Measurements from ENCODE around the gene TBL3. TPM values are rescaled to one million over a fixed set of nuclear protein-coding genes. Genes with fewer than 3 reads are reported as not detected.

The TBL3 gene
- total RNA-seq, 1 donor from 2014 or later, result 24.4 TPM

DNA sequence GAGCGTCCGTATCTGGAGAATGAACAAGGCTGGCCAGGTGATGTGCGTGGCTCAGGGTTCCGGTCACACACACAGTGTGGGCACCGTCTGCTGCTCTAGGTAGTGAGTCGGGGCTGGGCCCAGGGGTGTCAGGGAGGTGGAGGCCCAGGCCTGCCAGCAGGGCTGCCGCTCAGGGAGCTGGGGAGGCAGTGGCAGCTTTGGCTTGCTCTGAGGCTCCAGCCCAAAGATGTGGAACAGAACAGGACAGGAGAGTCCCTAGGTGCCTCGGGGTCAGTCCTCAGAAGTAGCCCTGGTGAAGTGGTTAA is 4.3 kb downstream of the TBL3 start:
- no peaks in the 10 kb centered on the region for H3K9me3 Mint-ChIP-seq (ENCODE audit: unreplicated experiment)
- peaks cover 8% of the 10 kb centered on the region for H3K4me1 Mint-ChIP-seq (ENCODE audit: low read depth, unreplicated experiment)
- Histone ChIP-seq H3K27me3 (ENCODE audit: insufficient read depth, low read length) (peaks cover 15% of the 10 kb centered on the region), H4K20me1 (ENCODE audit: insufficient read depth, low read length) (peaks cover 39% of the 10 kb centered on the region), H2AFZ (ENCODE audit: low read depth, low read length) (no peak overlapping the region), H3K4me3 (ENCODE audit: insufficient read depth, low read depth, low read length) (no peak overlapping the region), H3K9ac (ENCODE audit: low read length) (no peak overlapping the region), H3K79me2 (ENCODE audit: insufficient read depth, low read length) (peaks cover 31% of the 10 kb centered on the region), H3K9me3 (ENCODE audit: insufficient read depth, low read depth, low read length) (no peaks in the 10 kb centered on the region), H3K4me1 (ENCODE audit: insufficient read depth, low read length) (peaks cover 10% of the 10 kb centered on the region), H3K27ac (ENCODE audit: low read depth, low read length) (no peak overlapping the region), H3K4me2 (ENCODE audit: low read length) (no peak overlapping the region), H3K36me3 (ENCODE audit: insufficient read depth, low read length) (peaks cover 7% of the 10 kb centered on the region)
- no peak for TF ChIP-seq EZH2 (IDR thresholded peaks at IDR 0.05; ENCODE audit: insufficient read depth, low read length)
- TF ChIP-seq, protein P1, sequence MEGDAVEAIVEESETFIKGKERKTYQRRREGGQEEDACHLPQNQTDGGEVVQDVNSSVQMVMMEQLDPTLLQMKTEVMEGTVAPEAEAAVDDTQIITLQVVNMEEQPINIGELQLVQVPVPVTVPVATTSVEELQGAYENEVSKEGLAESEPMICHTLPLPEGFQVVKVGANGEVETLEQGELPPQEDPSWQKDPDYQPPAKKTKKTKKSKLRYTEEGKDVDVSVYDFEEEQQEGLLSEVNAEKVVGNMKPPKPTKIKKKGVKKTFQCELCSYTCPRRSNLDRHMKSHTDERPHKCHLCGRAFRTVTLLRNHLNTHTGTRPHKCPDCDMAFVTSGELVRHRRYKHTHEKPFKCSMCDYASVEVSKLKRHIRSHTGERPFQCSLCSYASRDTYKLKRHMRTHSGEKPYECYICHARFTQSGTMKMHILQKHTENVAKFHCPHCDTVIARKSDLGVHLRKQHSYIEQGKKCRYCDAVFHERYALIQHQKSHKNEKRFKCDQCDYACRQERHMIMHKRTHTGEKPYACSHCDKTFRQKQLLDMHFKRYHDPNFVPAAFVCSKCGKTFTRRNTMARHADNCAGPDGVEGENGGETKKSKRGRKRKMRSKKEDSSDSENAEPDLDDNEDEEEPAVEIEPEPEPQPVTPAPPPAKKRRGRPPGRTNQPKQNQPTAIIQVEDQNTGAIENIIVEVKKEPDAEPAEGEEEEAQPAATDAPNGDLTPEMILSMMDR (IDR thresholded peaks at IDR 0.05; ENCODE audit: insufficient read depth, low read depth, low read length), result no peak
- FAIRE-seq, result no peak
- DNase-seq (ENCODE audit: low read depth), result no peak
- no peak overlapping the region for H3K4me3 Mint-ChIP-seq (ENCODE audit: unreplicated experiment)
- H3K27ac Mint-ChIP-seq (ENCODE audit: unreplicated experiment), result no peak overlapping the region
- peaks cover 3% of the 10 kb centered on the region for H3K27me3 Mint-ChIP-seq (ENCODE audit: low read depth, unreplicated experiment)
- peaks cover 6% of the 10 kb centered on the region for H3K36me3 Mint-ChIP-seq (ENCODE audit: low read depth, unreplicated experiment)

DNA sequence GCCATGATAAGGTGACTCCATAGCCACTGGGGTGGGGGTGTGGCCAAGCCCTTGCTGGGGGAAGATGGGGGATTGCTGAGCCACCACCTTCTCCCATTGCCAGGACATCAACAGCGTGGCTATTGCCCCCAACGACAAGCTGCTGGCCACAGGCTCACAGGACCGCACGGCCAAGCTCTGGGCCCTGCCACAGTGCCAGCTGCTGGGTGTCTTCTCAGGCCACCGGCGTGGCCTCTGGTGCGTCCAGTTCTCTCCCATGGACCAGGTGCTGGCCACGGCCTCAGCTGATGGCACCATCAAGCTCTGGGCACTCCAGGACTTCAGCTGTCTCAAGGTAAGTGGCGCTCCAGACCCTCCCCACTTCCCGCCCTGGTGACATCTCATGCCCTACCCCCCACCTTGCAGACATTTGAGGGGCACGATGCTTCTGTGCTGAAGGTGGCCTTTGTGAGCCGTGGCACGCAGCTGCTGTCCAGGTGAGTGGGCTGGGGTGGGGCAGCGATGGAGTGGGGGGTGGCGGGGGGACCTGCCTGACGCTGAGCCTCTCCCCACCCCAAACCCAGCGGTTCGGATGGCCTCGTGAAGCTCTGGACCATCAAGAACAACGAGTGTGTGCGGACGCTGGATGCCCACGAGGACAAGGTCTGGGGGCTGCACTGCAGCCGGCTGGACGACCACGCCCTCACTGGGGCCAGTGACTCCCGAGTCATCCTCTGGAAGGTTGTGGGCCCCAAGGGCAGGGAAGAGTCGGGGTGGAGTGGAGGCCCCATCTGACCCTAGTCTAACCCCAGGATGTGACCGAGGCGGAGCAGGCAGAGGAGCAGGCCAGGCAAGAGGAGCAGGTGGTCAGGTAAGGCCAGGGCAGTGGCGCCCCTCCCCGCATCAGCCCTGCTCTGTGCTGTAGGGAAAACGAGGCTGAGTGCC is 5.4 kb downstream of the TBL3 start:
- H4K20me1 ChIP-seq (ENCODE audit: insufficient read depth, low read length), result peaks cover 49% of the 10 kb centered on the region
- TF ChIP-seq EZH2 (IDR thresholded peaks at IDR 0.05; ENCODE audit: insufficient read depth, low read length), result no peak
- TF ChIP-seq, protein P1 (IDR thresholded peaks at IDR 0.05; ENCODE audit: insufficient read depth, low read depth, low read length), result no peak

GRCh38 chr16:1977875-1978268 is 6.0 kb downstream of the TBL3 start:
- Mint-ChIP-seq H3K4me3 (ENCODE audit: unreplicated experiment) (no peak overlapping the region), H3K27me3 (ENCODE audit: low read depth, unreplicated experiment) (peaks cover 16% of the 10 kb centered on the region), H3K9me3 (ENCODE audit: unreplicated experiment) (no peaks in the 10 kb centered on the region), H3K27ac (ENCODE audit: unreplicated experiment) (no peak overlapping the region), H3K4me1 (ENCODE audit: low read depth, unreplicated experiment) (peaks cover 2% of the 10 kb centered on the region), H3K36me3 (ENCODE audit: low read depth, unreplicated experiment) (peaks cover 6% of the 10 kb centered on the region)
- Histone ChIP-seq H3K4me2 (ENCODE audit: low read length) (no peak overlapping the region), H3K9me3 (ENCODE audit: insufficient read depth, low read depth, low read length) (no peaks in the 10 kb centered on the region), H4K20me1 (ENCODE audit: insufficient read depth, low read length) (peaks cover 51% of the 10 kb centered on the region), H3K4me3 (ENCODE audit: insufficient read depth, low read depth, low read length) (no peak overlapping the region), H2AFZ (ENCODE audit: low read depth, low read length) (no peak overlapping the region), H3K27ac (ENCODE audit: low read depth, low read length) (no peak overlapping the region), H3K27me3 (ENCODE audit: insufficient read depth, low read length) (peaks cover 30% of the 10 kb centered on the region), H3K9ac (ENCODE audit: low read length) (no peak overlapping the region), H3K4me1 (ENCODE audit: insufficient read depth, low read length) (peaks cover 1% of the 10 kb centered on the region), H3K36me3 (ENCODE audit: insufficient read depth, low read length) (peaks cover 7% of the 10 kb centered on the region), H3K79me2 (ENCODE audit: insufficient read depth, low read length) (peaks cover 21% of the 10 kb centered on the region)
- FAIRE-seq (no peak), DNase-seq (ENCODE audit: low read depth) (no peak)
- TF ChIP-seq, protein P1 (IDR thresholded peaks at IDR 0.05; ENCODE audit: insufficient read depth, low read depth, low read length), result no peak
- TF ChIP-seq EZH2 (IDR thresholded peaks at IDR 0.05; ENCODE audit: insufficient read depth, low read length), result no peak

More for the DNA sequence above, 5.4 kb downstream of the TBL3 start:
- no peak for FAIRE-seq
- no peak for DNase-seq (ENCODE audit: low read depth)
- H3K79me2 ChIP-seq (ENCODE audit: insufficient read depth, low read length), result peaks cover 28% of the 10 kb centered on the region
- Mint-ChIP-seq H3K4me1 (ENCODE audit: low read depth, unreplicated experiment) (peaks cover 5% of the 10 kb centered on the region), H3K27me3 (ENCODE audit: low read depth, unreplicated experiment) (peaks cover 11% of the 10 kb centered on the region), H3K36me3 (ENCODE audit: low read depth, unreplicated experiment) (peaks cover 6% of the 10 kb centered on the region), H3K27ac (ENCODE audit: unreplicated experiment) (no peak overlapping the region), H3K4me3 (ENCODE audit: unreplicated experiment) (no peak overlapping the region), H3K9me3 (ENCODE audit: unreplicated experiment) (no peaks in the 10 kb centered on the region)
- H3K27ac ChIP-seq (ENCODE audit: low read depth, low read length), result no peak overlapping the region
- H3K9me3 ChIP-seq (ENCODE audit: insufficient read depth, low read depth, low read length), result no peaks in the 10 kb centered on the region
- H3K4me3 ChIP-seq (ENCODE audit: insufficient read depth, low read depth, low read length), result no peak overlapping the region
- H3K36me3 ChIP-seq (ENCODE audit: insufficient read depth, low read length), result peaks cover 7% of the 10 kb centered on the region
- H3K4me2 ChIP-seq (ENCODE audit: low read length), result no peak overlapping the region
- H2AFZ ChIP-seq (ENCODE audit: low read depth, low read length), result no peak overlapping the region
- H3K9ac ChIP-seq (ENCODE audit: low read length), result no peak overlapping the region
- H3K4me1 ChIP-seq (ENCODE audit: insufficient read depth, low read length), result peaks cover 6% of the 10 kb centered on the region
- H3K27me3 ChIP-seq (ENCODE audit: insufficient read depth, low read length), result peaks cover 24% of the 10 kb centered on the region
